Ecto neural progenitor cell (in vitro differentiated cells): ENCODE results near the gene TMEM94.
"Not testable (repeated sequence)": the region's sequence is repeated elsewhere in the genome, so short reads cannot be mapped to it uniquely, and the experiment has no call there.

Experiments used
- DNase-seq: peaks from one replicate; pipeline ENCODE4 v3.0.0-alpha.2; 2018; ENCODE audit warnings: low spot score

TMEM94 gene

DNA sequence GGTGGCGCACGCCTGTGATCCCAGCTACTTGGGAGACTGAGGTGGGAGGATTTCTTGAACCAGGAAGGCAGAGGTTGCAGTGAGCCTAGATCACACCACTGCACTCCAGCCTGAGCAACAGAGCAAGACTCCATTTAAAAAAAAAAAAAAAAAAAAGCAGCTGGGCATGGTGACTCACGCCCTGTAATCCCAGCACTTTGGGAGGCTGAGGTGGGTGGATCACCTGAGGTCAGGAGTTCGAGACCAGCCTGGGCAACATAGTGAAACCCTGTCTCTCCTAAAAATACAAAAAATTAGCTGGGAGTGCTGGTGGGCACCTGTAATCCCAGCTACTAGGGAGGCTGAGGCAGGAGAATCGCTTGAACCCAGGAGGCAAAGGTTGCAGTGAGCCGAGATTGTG is 10.5 kb upstream of the TMEM94 start:
- not testable (repeated sequence) for DNase-seq

DNA sequence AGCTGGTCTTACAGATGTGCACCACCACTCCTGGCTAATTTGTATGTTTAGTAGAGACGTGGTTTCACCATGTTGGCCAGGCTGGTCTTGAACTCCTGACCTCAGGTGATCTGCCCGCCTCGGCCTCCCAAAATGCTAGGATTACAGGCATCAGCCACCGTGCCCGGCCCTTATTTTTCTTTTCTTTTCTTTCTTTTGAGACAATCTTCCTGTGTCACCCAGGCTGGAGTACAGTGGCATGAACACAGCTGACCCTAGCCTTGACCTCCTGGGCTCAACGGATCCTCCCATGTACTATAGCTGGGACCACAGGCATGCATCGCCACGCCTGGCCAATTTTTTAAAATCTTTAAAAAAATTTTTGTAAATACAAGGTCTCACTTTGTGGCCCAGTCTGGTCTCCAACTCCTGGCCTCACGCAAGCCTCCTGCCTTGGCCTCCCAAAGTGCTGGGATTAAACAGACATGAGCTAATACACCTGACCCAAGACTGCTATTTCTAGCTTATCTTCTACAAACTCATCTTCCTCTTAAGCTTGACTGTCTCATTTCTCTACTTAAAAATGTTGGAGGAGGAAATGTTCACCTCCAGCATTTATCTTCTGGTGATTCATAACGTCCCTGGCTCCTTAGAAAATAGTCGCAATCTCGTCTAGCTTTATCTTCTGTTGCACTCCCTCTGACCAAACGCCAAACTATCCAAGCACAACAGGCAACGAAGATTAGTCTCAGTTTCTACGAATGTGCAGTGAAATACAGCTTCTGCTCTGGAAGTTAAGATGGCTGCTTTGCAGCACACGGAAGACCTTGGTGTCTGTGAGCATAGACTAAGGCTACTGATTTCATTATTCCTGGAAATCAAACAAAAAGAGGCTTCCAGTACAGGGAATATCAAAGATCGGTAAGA is 8.2 kb upstream of the TMEM94 start:
- no peak for DNase-seq

DNA sequence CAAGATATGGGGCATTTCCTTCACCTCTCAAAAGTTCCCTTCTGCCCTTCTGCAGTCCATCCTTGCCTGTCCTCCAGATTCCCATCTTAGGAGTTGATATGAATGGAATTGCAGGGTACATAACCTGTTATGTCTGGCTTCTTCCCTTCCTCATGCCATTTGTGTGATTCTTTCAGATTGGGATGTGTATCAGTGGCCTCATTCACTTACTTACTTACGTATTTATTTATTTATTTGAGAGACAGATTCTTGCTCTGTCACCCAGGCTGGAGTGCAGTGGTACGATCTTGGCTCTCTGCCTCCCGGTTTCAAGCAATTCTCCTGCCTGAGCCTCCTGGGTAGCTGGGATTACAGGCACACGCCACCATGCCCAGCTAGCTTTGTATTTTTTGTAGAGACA is 6.2 kb upstream of the TMEM94 start:
- no peak for DNase-seq

DNA sequence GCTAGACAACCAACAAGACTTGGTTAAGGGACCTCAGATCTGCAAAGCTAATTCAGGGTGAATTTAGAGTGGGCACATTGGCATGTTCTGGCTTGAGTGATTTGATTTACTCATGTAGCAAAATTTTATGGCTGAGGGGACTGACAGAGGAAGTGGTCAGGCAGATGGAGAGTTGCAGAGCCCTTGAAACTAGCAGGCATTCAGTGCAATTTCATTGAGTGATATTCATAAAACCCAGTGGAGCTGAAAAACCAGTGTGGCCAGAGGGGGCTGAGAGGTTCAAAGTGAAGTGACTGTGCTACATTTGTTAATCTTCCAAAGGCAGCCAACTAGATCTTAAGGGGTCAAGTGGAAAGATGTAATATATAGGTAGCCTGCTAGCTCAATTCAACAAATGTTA is 2.2 kb upstream of the TMEM94 start:
- no peak for DNase-seq

DNA sequence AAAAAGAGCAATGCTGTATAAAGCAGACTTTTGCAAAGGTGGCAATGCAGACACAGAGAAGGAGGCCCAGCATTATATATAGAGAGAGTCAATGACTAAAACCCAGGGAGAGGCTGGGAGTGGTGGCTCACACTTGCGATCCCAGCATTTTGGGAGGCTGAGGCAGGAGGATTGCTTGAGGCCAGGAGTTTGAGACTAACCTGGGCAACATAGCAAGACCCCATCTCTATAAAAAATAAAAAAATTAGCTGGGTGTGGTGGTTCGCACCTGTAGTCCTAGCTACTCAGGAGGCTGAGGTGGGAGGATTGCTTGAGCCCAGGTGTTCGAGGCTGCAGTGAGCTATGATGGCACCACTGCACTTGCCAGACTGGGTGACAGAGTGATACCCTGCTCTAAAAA is 1.8 kb upstream of the TMEM94 start:
- not testable (repeated sequence) for DNase-seq

DNA sequence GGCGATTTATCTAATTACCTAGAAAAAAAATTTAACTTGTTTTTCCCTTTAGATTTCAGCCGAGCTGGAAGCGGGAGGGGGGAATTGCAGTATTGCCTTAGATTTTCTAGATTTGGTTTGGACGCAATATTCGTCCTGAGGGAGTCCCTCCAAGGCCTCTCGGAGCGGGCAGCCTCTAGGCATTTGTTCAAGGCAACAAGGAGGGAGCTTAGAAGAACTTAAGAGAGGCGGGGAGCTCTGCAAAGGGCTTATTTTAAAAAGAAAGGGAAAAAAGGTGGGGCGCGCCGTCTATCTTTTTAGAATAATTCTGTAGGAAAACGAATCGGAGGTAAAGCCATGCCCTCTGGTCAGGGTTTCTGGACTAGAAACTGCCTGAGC is 407 bp upstream of the TMEM94 start:
- no peak for DNase-seq

DNA sequence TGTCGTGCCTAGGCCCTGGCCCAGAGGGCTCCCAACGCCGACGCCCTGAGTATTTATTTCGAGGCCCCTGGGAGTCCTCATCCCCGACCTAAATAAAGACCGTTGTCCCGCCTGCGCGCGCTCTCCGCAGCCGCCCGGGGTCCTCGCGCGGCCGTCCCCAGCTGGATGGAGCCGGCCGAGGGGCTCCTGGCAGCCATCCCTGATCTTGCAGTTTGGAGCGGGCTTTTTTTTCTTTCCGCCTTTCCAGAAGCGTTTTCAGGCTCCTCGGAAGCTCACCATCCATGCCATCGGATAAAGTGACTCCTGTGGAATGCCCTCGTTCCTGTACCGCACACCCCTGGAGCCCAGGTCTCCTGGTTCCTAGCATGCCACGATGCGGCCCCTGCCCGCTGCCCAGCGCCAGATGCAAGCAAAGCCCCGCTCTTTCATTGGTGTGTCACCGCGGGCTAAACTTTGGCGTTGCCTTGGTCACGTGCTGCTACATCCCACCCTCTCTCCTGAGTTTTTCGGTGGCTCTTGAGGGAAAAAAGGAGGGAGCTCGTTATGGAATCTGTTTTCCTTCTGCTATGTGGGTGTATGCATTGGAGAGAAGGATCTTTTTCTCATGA is 716 bp downstream of the TMEM94 start:
- peak; percentile 82 for DNase-seq

DNA sequence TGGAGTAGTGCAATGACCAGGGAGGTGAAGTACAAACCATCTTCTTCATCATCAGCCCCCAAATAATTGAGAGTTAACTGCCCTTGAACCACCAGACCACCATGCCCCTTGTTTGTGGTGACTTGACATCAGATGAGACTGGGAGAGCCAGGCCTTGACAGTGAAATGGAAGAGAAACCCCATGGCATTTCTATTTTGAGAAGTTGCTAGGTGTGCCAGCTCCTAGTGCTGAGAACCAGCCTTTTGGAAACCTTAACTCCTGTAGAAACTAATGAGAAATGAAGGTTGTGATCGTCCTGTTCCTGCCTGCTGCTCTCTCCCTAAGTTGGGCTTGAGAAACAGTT is 2.8 kb downstream of the TMEM94 start:
- DNase-seq = no peak

DNA sequence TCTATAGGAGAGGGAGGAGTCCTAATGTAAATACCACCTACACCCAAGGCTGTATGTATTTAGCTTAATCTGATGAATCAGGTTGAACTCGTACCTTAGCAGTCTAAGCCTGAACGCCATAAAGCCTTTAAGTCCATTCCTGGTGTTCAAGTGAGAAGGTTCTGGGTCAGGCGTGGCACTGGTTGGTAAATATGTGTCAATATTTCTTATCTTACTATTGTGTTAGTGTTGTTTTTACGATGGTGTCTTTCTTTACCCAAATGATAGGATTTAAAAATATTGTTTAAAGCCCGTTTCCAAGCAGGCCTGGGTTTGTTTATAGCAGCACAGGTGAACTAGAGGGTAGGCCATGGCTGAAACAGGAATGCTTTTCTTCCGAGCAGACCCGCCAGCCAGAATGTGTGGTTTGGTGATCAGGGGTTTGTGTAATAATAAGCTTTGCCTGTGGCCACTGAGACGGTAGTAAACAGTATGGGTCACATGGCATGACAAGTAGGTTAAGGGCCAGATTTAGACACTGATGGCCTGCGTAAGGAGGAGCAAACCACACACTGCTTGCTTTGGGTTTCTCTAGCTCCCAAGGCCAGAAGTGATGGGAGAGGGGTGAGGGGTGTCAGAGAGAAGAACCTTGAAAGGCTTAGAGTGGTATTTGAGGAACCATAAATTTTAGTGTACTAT is 3.3 kb downstream of the TMEM94 start:
- DNase-seq = no peak

DNA sequence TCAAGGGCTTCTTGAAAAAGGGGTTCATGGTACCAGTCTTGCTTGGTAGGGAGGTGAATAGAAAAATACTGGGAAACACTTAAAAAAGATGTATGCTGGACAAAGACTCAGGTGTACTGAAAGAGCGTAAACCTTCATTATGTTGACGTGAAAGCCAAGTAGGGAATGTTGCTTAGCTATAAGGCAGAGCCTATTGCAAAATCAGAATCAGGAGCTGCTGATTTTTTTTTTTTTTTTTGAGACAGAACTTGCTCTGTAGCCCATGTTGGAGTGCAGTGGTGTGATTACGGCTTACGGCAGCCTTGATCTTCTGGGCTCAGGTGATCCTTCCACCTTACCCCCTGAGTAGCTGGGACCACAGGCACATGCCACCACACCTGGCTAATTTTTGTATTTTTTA is 3.9 kb downstream of the TMEM94 start:
- no peak for DNase-seq

DNA sequence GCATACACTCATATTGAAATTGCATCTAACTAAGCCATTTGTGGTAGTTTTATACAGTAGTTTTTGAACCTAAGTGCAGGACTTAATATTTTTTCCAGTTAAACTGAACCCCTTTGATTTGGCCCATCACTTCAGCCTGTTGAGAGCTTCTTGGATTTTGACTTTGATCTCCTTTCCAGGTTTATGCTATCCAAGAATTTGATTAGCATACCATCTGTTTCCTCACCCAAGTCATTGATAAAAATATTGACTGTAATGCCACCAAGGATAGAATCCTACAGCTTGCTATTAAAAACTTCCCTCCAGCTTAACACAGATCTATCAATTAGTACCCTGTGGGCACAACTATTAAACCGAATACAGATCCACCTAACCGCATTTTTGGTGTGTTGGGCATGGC is 7.2 kb downstream of the TMEM94 start:
- no peak for DNase-seq

DNA sequence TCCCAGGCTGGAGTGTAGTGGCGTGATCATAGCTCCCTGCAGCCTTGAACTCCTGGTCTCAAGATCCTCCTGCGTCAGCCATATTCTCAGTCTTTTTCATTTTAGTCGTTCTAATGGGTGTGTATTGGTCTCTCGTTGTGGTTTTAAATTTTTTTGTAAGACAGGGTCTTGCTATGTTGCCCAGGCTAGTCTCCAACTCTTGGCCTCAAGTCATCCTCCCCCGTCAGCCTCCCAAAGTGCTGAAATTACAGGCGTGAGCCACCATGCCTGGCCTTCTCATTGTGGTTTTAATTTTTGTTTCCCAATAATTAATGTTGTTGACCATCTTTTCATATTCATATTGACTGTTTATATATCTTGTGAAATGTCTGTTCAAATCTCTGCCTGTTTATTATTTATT is 8.6 kb downstream of the TMEM94 start:
- DNase-seq = no peak

DNA sequence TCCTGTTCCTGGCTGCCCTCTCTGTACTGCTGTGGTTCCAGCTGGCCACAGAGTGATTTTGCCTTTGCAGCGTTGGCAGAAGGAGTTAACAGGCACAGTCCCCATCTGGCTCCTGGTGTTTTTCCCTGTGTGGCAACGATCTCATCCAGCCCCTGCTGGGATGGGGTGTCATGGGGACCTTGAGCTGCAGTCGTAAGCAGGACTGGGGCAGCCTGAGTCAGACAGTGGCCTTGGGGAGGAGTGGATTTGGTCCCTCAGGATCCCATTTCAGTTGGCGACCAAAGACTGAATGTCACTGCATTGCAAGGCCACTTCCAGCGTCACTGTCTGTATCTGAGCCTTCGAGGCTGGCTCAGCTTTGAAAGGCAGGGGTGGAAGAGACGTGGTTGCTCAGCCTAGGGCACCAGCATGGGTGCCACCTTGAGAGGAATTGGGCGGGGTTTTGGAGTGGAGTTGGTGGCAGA is 11.9 kb downstream of the TMEM94 start:
- DNase-seq = no peak

DNA sequence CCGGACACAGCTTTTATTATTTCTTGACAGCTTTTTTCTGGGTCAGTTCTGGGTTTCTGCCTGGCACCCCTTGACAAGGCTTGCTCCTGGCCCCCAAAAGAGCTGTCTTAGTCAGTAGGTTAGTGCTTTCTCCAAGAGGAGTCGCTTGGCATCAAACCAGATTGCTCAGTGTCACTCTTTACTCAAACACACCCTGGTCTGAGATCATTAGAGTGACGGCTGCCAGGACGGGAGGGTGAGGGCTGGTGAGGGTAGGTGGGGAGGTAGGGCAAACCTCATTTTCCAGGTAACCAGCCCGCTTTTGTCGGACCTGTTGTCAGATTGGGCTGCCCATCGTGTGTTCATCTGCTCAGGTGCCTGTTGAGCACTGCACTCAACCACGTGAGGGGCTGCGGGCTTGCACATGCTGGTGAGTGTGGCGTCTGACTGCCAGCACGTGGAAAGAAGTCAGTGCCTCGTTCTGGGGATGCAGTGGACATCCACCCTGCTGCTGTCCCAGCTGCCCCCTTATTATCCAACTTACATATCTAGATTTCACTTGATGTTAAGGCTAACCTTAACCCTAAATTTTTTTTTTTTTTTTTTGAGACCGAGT is 12.4 kb downstream of the TMEM94 start:
- DNase-seq = no peak

DNA sequence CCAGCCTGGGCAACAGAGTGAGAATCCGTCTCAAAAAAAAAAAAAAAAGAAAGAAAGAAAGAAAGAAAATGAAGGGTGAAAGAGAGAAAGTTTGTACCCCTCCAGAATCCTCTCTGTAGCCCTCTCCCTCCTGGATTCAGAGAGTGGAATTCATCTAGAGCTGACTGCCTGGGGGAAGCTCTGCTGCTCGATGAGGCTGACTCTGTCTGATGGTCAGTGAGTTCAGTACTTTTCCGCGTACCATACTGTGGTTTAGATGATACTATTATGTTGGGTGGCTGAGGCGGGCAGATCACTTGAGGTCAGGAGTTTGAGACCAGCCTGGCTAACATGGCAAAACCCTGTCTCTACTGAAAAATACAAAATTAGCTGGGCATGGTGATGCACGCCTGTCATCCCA is 14.8 kb downstream of the TMEM94 start:
- DNase-seq = no peak

DNA sequence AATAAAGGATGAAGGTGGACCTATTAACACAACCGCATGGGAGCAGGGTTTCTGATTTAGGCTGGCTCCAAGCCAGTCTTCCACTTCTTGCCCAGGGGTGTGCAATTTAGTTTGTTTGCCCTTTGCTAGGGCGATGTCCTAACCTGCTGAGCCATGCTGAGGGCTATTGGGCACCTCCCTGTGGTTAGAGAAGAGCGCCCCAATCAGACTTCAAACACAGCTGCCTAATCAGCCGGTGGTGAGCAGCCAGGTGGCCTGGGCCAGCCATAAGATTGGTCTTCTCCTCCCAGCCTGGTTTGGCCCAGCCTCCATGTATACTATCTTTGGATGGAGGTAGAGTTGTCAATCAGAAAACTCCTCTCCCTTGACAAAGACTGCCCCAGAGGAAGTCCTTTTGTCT is 15.7 kb downstream of the TMEM94 start:
- no peak for DNase-seq

DNA sequence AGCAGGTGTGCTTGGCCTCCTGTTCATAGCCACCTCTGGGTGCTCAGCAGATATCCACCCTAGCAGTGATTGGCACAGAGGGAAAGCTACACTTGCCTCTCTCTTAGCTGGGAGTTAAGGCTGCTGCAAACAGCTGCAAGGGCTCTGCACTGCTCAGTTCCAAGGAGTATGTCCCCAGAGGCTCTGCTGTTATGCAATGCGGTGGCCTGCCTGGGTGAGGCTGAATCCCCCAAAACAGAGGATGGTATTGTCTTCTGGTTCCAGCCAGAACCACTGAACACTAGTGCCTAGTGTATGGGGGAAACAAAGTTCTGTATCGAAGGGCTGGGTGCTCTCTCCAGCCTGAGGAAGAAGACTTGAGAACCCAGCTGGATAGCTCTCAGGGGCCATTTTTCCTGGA is 16.8 kb downstream of the TMEM94 start:
- DNase-seq = no peak

DNA sequence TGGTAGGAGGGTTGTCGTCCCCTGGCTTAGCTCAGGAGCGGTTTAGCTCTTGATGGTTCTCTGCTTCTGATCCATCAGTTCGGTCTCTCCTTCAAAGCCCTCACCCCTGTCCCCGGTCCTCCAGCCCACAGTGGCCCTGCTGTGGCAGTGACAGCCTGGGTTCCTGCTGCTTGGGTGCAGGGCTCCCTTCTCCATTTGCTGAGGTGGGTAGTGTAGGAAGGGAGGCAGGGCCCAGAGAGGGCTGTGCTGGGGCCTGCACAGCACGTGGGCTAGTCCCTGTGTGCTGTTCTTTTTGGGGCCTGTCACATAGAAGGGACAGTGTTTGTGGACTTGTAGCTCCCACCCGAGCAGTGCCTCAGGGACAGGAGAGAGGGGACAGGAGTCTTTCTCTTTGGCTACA is 18.3 kb downstream of the TMEM94 start:
- DNase-seq = no peak

DNA sequence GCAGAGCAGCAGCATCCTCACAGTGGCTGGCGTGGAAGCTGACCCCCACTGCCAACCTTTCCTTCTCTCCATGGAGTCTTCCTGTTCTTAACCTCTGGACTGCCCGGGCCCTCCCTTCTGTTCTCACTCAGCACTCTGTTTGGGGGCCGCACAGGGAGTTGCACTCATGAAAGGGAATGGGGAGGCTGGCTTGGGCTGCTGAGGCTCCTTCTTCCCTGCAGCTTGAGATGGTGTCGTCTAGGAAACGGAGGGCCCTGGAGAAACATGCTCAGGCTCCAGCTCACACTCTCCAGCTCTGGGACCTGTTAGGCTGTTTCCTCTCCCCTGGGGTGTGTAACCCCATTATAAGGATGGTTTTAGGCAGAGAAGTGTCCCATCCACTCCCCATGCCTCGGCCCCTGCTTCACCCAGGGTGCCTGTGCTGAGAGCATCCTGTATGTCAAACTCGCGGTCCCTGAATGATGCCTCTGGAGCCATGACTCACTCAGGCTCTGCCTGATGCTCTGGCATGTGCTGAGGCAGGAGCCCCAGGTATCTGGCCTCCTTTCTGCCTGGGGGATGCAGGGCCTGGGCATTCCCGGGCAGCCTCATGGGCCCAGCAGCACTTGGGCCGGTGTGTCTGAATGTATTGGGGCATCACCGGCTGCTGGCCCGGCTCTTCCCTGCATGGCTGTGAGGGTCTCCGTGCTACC is 18.9 kb downstream of the TMEM94 start:
- DNase-seq = peak; percentile 74

DNA sequence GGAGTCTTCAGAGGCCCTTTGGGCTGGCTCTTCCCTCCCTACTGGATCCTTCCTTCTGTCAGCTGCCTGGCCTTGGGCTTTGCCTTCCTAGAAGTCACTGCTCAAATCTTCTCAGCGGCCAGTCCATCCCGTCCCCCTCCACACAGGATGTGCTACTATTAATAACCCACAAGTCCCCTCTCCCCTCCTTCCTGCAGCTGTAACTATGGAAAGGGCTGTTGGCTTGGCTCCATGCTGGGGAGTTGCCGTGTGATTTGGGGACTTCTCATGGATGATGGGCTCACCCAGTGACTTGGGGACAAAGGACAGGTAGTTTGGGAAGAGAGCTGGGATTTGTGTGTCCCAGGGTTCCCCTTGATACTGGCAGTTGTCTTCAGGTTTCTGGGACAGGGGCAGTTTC is 19.4 kb downstream of the TMEM94 start:
- DNase-seq = no peak

DNA sequence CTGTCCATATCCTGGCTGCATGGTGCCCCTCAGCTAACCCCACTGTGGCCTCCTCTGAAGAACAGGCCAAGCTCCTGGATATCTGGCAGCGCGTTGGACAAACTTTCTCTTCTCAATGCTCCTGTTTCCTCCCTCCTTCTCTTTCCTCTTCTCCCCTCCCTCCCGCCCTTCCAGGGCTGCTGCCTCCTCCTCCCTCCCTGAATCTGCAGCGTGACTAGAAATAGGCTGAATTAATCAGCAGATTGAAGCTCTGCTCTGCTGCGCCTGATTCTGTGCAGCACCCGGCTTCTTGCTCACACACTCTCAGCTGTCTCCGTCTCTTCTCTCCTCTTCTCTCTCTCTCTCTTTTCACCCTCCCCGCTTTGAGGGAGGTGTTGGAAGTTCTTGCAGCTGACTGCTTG is 19.8 kb downstream of the TMEM94 start:
- no peak for DNase-seq

DNA sequence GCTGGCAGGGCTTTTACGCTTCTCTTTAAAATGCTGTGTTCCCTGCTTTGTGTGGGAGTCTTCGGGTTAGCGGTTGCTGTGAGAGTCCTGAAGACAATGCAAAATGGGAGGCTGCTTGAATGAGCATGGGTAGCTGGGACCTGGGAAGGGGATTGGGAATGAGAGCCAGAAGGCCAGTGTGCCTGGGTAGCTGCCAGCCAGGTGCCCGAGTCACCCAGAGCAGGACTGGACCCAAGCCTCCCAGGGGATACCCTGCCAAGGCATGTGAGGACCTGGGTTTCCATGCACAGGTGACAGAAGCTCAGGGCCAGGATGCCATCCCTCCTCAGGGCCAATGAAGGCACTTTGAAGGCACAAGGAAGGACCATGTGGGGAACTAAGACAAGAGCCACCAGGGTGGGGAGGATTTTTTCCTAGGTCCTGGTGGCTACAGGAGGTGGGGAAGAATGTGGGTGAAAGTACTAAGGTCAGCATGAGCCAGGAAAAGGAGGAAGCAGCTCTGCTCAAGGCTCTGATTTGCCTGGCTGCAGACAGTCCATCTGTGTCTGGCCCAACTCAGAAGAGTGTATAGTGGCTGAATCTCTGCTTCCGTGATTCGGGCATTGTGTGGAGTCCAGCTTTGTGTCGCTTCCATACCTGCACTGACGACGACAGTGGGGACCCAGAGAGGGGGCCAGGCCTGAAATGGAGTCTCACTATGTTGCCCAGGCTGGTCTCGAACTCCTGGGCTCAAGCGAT is 20.5 kb downstream of the TMEM94 start:
- peak; percentile 52 for DNase-seq
